Measurements from ENCODE around the gene JAKMIP2.
"Not testable (repeated sequence)": the region's sequence is repeated elsewhere in the genome, so short reads cannot be mapped to it uniquely, and the experiment has no call there.

Gene JAKMIP2

GRCh38 chr5:147782110-147783028 is at the start of gene JAKMIP2:
JAKMIP2 (minus strand) TSS chr5:147782728; CDS start chr5:147671806, 110,922 bp downstream.
- DNase-seq (ENCODE audit: low read depth, low spot score): peak; percentile 76

- DNase-seq (ENCODE audit: low read depth, low spot score): no peak
These were observed 48.9 kb upstream of the JAKMIP2 start, which contains the start of gene SPINK1 for GRCh38 chr5:147831465-147831864. SPINK1 (minus strand) TSS chr5:147831671; CDS start chr5:147831577, 94 bp downstream.

- no peak for DNase-seq (ENCODE audit: low read depth, low spot score)
These were observed 47.5 kb upstream of the JAKMIP2 start for GRCh38 chr5:147830035-147830434.

GRCh38 chr5:147827017-147827416 is 44.5 kb upstream of the JAKMIP2 start:
- DNase-seq (ENCODE audit: low read depth, low spot score): not testable (repeated sequence)

- DNase-seq (ENCODE audit: low read depth, low spot score): no peak
These were observed 43.8 kb upstream of the JAKMIP2 start for GRCh38 chr5:147826361-147826760.

- DNase-seq (ENCODE audit: low read depth, low spot score): no peak
These were observed 40.4 kb upstream of the JAKMIP2 start for GRCh38 chr5:147822686-147823491.

GRCh38 chr5:147822222-147822621 is 39.7 kb upstream of the JAKMIP2 start:
- DNase-seq (ENCODE audit: low read depth, low spot score): not testable (repeated sequence)

- DNase-seq (ENCODE audit: low read depth, low spot score): no peak
These were observed 39.2 kb upstream of the JAKMIP2 start for GRCh38 chr5:147821766-147822165.

- no peak for DNase-seq (ENCODE audit: low read depth, low spot score)
These were observed 36.8 kb upstream of the JAKMIP2 start for GRCh38 chr5:147819261-147819770.

- DNase-seq (ENCODE audit: low read depth, low spot score): no peak
These were observed 35.8 kb upstream of the JAKMIP2 start for GRCh38 chr5:147818290-147818689.

- DNase-seq (ENCODE audit: low read depth, low spot score): no peak
These were observed 31.2 kb upstream of the JAKMIP2 start for GRCh38 chr5:147813696-147814095.

- DNase-seq (ENCODE audit: low read depth, low spot score): no peak
These were observed 27.5 kb upstream of the JAKMIP2 start for GRCh38 chr5:147809830-147810666.

GRCh38 chr5:147805030-147805454 is 22.5 kb upstream of the JAKMIP2 start:
- no peak for DNase-seq (ENCODE audit: low read depth, low spot score)

- DNase-seq (ENCODE audit: low read depth, low spot score): no peak
These were observed 21.8 kb upstream of the JAKMIP2 start for GRCh38 chr5:147804334-147804733.

GRCh38 chr5:147803926-147804325 is 21.4 kb upstream of the JAKMIP2 start:
- no peak for DNase-seq (ENCODE audit: low read depth, low spot score)

GRCh38 chr5:147803161-147803560 is 20.6 kb upstream of the JAKMIP2 start:
- not testable (repeated sequence) for DNase-seq (ENCODE audit: low read depth, low spot score)

- no peak for DNase-seq (ENCODE audit: low read depth, low spot score)
These were observed 18.9 kb upstream of the JAKMIP2 start for GRCh38 chr5:147801461-147801860.

GRCh38 chr5:147800491-147800890 is 18.0 kb upstream of the JAKMIP2 start:
- DNase-seq (ENCODE audit: low read depth, low spot score): no peak

GRCh38 chr5:147796556-147797308 is 14.2 kb upstream of the JAKMIP2 start:
- no peak for DNase-seq (ENCODE audit: low read depth, low spot score)

GRCh38 chr5:147791181-147791580 is 8.7 kb upstream of the JAKMIP2 start:
- no peak for DNase-seq (ENCODE audit: low read depth, low spot score)
